T-helper 2 cell treated with Interferon-gamma antibody and Interleukin-4, amounts not matched to agents 100 ng/mL and 5 ng/mL, for 36 hours (primary cell): Measurements from ENCODE around the gene FIBCD1. TPM values are rescaled to one million over a fixed set of nuclear protein-coding genes. Genes with fewer than 3 reads are reported as not detected.

Source experiments
- intact Hi-C: fragments of 100-400 bp; cut with micrococcal nuclease; formaldehyde crosslinking; loops from one replicate; pipeline ENCODE4 v1.15.1; 2023
- total RNA-seq: library from RNA; stranded (reverse); gene quantifications from 2 replicates; pipeline ENCODE4 v1.2.3, GENCODE V29; 2022

Gene FIBCD1
- total RNA-seq, 1 donor from 2014 or later = not detected

DNA sequence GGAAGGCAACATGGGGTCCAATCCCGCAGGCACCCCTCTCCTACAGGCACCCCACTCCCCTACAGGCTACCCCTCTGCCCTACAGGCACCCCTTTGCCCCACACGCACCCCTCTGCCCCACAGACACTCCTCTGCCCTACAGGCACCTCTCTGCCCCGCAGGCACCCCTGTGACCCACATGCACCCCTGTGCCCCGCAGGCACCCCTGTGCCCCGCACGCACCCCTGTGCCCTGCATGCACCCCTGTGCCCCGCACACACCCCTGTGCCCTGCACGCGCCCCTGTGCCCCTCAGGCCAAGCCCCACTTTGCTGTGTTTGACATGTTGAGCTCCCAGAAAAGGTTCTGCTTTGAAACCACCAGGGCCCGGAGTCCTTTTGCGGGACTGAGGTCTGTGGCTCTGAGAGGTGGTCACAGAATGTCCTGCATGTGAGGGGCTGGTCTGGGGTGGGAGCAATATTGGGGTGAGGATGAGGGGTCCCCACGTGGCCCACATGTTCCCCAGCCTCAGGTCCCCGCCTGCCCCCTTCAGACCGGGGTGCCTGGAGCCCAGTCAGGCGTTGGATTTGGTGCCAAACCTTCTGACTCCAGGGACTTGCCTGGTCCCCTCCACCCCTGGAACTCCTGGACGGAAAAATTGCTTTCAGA, 41.8 kb downstream of the FIBCD1 start:
- intact Hi-C loops = no loop called here

GRCh38 chr9:130896233-130897014, 42.6 kb downstream of the FIBCD1 start, which contains the start of gene QRFP:
TSS of gene QRFP (minus strand) at chr9:130896812. CDS start at chr9:130893838, 2,974 bp downstream.
- intact Hi-C loops = no loop called here

DNA sequence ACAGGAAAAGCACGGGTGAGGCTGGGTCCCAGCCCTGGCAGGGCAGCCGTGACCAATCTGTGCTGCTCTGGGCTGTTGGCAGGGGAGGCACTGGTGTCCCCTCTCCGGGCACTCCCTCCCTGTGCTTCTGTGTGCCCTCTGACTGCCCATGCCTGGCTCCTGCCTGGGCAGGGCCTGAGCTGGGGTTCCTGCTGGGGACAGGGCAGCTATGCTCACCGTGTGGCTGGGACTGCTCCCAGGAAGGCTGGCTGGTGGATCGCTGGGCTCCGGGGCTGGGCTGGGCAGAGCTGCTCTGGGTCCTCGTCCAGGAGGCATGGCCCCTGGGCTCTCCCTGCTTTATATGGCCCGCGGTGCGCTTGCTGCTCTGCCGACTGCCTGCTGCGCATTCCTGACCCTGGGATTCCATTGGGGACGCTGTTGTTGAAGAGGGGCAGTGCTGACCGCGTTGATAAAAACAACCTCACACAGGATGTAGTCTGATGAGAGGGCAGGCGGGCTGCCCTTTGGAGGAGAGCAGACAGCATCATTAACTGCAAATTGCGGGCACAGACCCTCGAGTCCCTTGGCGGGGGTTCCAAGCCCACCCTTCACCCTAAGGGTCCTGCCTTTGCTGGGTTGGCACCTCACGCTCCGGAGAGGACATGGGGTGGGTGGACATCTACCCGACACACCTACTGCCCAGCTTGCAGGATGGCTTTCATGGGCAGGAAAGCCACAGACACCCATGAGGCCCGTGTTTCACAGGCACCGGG, 43.4 kb downstream of the FIBCD1 start:
- intact Hi-C loops = no loop called here

- intact Hi-C loops = no loop called here
These were observed 44.0 kb downstream of the FIBCD1 start for GRCh38 chr9:130895038-130895437.

- intact Hi-C loops = no loop called here
These were observed 44.5 kb downstream of the FIBCD1 start for GRCh38 chr9:130894546-130894945.

GRCh38 chr9:130893341-130894101, 45.5 kb downstream of the FIBCD1 start:
- intact Hi-C loops = no loop called here

DNA sequence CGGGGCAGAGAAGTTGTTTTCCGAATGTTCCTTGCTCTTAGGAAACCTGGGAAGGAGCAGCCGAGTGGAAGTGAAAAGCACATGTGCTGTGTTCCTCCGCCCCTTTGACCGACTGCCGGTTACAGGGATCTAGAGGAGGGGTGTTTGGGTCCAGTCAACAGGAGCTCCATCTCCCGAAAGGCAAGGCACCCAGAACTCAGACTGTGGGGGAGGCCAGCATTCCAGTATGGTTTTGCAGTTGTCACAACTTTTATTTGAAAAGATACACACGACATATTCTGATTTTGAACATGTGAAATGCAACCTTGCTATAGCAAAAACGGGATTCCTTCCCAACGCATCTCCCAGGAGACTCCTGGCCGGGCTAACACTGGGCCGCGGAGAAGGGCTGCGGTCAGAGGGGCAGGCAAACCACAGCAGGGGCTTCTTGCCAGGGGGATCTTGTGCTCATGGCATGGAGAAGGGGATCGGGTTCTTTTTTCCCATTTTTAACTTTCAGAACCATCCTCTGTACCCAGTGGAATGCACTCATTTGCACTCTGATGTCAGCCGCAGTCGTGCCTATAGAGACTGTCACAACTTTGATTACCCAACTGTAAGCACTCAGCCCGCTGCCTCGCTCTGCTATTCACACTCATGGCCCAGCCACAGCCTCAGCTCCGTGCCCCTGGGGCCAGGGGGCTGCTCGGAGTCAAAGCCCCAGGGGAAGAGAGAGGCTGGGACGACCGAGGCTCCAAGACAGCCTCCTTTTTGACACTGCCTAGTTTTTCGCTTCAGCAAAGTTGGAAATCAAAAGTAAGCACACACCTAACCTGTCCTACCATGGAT, 46.4 kb downstream of the FIBCD1 start:
- intact Hi-C loops = no loop called here

GRCh38 chr9:130891688-130892476, 47.2 kb downstream of the FIBCD1 start:
- intact Hi-C loops = no loop called here

DNA sequence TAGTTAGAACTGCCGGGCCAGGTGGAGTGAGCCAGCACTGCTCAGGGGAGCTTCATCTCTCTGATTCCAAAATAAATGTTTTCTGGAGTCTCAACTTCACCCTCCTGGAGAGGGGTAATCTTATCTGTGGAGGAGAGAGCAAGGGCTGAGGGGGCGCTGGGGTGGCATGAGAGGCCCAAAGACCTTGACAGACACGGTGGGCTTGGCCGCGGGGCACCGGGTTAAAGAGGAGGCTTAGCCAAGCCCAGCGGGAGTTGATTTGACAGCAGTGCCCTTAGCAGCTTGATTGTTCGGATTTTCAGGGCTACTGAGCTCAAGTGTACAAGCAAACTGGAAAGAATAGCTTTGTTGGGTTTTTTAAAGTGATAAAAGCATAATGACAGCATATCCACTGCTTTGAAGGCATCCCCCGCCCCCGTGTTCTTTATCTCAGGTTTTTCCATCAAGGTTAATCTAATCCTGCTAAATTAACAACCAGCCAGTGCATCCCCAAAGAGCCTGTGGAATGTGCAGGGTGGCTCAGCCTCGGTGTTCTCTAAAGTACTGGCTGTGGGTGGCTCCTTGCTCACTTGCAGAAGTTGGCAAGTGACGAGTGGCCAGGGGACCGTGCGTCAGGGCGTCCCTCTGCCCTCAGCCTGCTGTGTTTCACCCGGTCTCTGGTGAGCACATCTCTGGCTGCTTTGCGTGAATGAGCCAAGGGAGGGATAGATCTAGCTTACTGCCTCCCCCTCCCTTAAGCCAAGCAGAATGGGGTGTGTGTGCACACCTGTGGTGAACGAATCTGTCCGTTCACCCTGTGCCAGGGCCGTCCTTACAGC, 48.0 kb downstream of the FIBCD1 start:
- intact Hi-C loops = no loop called here

- intact Hi-C loops = no loop called here
These were observed 48.9 kb downstream of the FIBCD1 start for GRCh38 chr9:130890124-130890523.

- intact Hi-C loops = no loop called here
These were observed 50.7 kb downstream of the FIBCD1 start for GRCh38 chr9:130888146-130888885.

DNA sequence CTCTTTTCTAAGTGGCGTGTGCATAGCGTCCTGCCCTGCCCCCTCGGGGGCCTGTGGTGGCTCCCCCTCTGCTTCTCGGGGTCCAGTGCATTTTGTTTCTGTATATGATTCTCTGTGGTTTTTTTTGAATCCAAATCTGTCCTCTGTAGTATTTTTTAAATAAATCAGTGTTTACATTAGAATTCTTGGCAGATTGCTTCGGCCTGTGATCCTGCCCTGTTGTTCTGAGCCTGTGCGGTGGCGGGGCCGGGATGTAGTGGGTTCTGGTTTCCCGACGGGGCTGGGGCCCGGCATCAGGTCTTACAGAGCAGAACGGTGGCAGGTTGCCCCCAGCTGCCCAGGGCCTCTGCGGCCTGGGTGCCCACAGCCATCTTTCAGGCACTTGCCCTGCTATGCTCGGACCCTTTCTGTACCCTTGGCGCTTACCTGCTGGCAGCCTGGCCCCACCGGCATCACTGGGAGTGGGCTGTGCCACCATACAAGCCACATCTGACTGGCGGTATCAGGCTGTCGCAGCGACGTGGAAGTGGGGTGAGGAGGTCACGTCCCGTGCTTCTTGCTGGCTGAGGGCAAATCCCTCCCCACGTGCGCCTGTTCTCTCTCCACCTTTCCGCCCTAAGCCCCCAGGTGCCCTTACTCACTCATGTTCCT, 51.4 kb downstream of the FIBCD1 start:
- intact Hi-C loops = no loop called here

DNA sequence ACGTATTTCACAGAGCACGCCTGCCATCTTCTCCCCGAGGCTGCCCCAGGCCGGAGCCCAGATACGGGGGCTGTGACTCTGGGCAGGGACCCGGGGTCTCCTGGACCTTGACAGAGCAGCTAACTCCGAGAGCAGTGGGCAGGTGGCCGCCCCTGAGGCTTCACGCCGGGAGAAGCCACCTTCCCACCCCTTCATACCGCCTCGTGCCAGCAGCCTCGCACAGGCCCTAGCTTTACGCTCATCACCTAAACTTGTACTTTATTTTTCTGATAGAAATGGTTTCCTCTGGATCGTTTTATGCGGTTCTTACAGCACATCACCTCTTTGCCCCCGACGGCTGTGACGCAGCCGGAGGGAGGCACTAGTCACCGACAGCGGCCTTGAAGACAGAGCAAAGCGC, 52.1 kb downstream of the FIBCD1 start:
- intact Hi-C loops = no loop called here

- intact Hi-C loops = no loop called here
These were observed 53.3 kb downstream of the FIBCD1 start for GRCh38 chr9:130885484-130886375.

GRCh38 chr9:130884542-130885483, 54.2 kb downstream of the FIBCD1 start:
- intact Hi-C loops = no loop called here
